Vagina (tissue), 2 donors: ENCODE measurements around the gene SHISA5.

Experiments
- CTCF ChIP-seq, 3 experiments: fragments of 450-650 bp in 2 of 3; fragments of 200-600 bp in 1 of 3; sonication (generic) in 1 of 3; IDR thresholded peaks; one replicate each; pipeline ENCODE4 v1.5.1; 2017 to 2019; ENCODE audit warnings: antibody characterized with exemption in 3 of 3, mild to moderate bottlenecking in 2 of 3, moderate library complexity in 2 of 3
- POLR2A ChIP-seq, 2 donors: fragments of 450-650 bp; IDR thresholded peaks; one replicate each; pipeline ENCODE4 v1.6.1; 2017; ENCODE audit warnings: antibody characterized with exemption in 2 of 2, mild to moderate bottlenecking in 2 of 2, moderate library complexity in 2 of 2

GRCh38 chr3:48445277-48445882, 58.6 kb downstream of the SHISA5 start:
- no peak for TF ChIP-seq POLR2A (IDR thresholded peaks at IDR 0.05)
- TF ChIP-seq CTCF (IDR thresholded peaks at IDR 0.05): no peak
